GM19193 (cell line): ENCODE results near the gene PID1.

Experiments used
- POLR2A ChIP-seq: IDR thresholded peaks from 4 replicates; pipeline ENCODE4 v1.6.1; 2011; ENCODE audit not compliant: insufficient read depth, insufficient read length; ENCODE audit errors: extremely low read depth

Gene PID1

GRCh38 chr2:229088966-229089700, 182.0 kb downstream of the PID1 start:
- TF ChIP-seq POLR2A, result no peak

GRCh38 chr2:229088517-229088913, 182.6 kb downstream of the PID1 start:
- TF ChIP-seq POLR2A, result no peak

- no peak for TF ChIP-seq POLR2A
These were observed 183.1 kb downstream of the PID1 start for GRCh38 chr2:229087843-229088516.

- no peak for TF ChIP-seq POLR2A
These were observed 183.8 kb downstream of the PID1 start for GRCh38 chr2:229087267-229087666.

GRCh38 chr2:229085439-229085838, 185.6 kb downstream of the PID1 start:
- no peak for TF ChIP-seq POLR2A

GRCh38 chr2:229084447-229084846, 186.6 kb downstream of the PID1 start:
- TF ChIP-seq POLR2A, result no peak

GRCh38 chr2:229083606-229084340, 187.3 kb downstream of the PID1 start:
- no peak for TF ChIP-seq POLR2A

GRCh38 chr2:229081411-229081810, 189.7 kb downstream of the PID1 start:
- no peak for TF ChIP-seq POLR2A

GRCh38 chr2:229080172-229080571, 190.9 kb downstream of the PID1 start:
- no peak for TF ChIP-seq POLR2A

GRCh38 chr2:229073935-229074334, 197.2 kb downstream of the PID1 start:
- no peak for TF ChIP-seq POLR2A

GRCh38 chr2:229071292-229071976, 199.7 kb downstream of the PID1 start:
- no peak for TF ChIP-seq POLR2A

- no peak for TF ChIP-seq POLR2A
These were observed 204.9 kb downstream of the PID1 start for GRCh38 chr2:229066121-229066715.

- TF ChIP-seq POLR2A, result no peak
These were observed 206.3 kb downstream of the PID1 start for GRCh38 chr2:229064749-229065148.

GRCh38 chr2:229060147-229060546, 210.9 kb downstream of the PID1 start:
- TF ChIP-seq POLR2A, result no peak

GRCh38 chr2:229059331-229060033, 211.6 kb downstream of the PID1 start:
- TF ChIP-seq POLR2A, result no peak

- no peak for TF ChIP-seq POLR2A
These were observed 213.0 kb downstream of the PID1 start for GRCh38 chr2:229057976-229058553.
